ENCODE data around the gene LPIN2.
A peak's percentile ranks its signal among the peaks of the same experiment; 100 is the strongest.

Gene LPIN2

DNA sequence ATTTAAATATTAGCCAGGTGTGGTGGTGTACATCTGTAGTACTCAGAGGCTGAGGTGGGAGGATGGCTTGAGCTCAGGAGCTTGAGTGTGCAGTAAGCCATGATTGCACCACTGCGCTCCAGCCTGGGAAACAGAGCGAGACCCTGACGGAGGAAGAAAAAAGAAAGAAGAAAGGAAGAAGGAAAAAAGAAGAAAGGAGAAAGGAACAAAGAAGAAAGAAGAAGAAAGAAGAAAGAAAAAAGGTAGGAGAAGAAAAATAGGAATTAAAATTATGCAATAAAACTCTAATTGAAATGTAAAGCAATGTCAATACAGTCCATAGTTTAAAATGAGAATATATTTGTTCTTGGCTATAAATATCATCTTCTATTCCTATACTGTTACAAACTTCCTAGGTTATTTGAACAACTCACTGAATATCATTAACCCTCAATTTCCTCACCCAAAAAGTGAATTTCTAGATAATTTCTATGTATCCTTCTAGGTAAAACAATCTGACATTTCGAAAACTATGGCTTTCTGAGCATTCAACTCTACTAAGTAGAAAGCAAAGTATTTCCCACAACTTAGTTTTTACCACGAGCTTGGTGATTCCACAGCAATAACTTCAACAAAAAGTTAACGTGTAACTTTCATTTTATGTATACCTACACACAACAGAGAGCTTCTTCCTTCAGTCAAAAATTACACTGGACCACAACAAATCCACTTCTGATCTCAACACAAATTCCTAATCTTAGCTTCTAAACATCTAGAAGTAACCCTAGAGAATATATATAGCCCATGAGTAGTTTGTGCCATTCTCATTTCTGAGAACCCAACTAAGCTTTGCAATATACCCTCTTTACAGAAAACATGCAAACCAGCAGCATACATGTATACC, 19.7 kb downstream of the LPIN2 start:
- no peak for DNase-seq (ENCODE audit: low read depth)
- TF ChIP-seq, protein P1, sequence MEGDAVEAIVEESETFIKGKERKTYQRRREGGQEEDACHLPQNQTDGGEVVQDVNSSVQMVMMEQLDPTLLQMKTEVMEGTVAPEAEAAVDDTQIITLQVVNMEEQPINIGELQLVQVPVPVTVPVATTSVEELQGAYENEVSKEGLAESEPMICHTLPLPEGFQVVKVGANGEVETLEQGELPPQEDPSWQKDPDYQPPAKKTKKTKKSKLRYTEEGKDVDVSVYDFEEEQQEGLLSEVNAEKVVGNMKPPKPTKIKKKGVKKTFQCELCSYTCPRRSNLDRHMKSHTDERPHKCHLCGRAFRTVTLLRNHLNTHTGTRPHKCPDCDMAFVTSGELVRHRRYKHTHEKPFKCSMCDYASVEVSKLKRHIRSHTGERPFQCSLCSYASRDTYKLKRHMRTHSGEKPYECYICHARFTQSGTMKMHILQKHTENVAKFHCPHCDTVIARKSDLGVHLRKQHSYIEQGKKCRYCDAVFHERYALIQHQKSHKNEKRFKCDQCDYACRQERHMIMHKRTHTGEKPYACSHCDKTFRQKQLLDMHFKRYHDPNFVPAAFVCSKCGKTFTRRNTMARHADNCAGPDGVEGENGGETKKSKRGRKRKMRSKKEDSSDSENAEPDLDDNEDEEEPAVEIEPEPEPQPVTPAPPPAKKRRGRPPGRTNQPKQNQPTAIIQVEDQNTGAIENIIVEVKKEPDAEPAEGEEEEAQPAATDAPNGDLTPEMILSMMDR (conservative IDR thresholded peaks at IDR 0.05; ENCODE audit: low read length), result no peak
- no peak overlapping the region for H3K4me3 ChIP-seq (ENCODE audit: low read length)

DNA sequence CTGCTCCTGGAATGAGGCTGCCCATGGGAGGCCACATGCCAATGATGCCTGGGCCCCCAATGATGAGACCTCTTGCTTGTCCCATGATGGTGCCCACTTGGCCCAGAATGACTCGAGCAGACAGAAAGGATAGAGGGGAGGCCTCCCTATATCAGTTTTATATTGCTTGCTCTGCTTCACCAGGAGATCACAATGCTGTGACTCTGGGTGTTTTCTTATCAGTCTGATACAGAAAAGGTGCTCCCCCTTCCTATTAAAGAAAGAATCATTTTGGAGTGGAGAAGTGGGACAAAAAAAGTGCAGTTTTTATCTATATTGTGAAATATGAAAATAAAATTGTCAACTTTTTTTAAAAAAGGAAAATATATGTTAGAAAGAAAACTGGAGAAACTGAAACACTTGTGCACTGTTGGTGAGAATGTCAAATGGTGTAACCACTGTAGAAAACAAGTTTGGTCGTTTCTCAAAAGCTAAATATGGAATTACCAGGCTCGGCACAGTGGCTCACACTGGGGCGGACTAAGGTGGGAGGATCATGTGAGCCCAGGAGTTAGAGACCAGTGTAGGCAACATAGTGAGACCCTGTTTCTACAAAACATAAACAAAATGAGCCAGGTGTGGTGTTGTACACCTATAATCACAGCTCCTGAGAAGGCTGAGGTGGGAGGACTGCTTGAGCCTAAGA, 21.8 kb downstream of the LPIN2 start:
- DNase-seq (ENCODE audit: low read depth), result no peak
- TF ChIP-seq, protein P1 (conservative IDR thresholded peaks at IDR 0.05; ENCODE audit: low read length), result no peak
- no peak overlapping the region for H3K4me3 ChIP-seq (ENCODE audit: low read length)

DNA sequence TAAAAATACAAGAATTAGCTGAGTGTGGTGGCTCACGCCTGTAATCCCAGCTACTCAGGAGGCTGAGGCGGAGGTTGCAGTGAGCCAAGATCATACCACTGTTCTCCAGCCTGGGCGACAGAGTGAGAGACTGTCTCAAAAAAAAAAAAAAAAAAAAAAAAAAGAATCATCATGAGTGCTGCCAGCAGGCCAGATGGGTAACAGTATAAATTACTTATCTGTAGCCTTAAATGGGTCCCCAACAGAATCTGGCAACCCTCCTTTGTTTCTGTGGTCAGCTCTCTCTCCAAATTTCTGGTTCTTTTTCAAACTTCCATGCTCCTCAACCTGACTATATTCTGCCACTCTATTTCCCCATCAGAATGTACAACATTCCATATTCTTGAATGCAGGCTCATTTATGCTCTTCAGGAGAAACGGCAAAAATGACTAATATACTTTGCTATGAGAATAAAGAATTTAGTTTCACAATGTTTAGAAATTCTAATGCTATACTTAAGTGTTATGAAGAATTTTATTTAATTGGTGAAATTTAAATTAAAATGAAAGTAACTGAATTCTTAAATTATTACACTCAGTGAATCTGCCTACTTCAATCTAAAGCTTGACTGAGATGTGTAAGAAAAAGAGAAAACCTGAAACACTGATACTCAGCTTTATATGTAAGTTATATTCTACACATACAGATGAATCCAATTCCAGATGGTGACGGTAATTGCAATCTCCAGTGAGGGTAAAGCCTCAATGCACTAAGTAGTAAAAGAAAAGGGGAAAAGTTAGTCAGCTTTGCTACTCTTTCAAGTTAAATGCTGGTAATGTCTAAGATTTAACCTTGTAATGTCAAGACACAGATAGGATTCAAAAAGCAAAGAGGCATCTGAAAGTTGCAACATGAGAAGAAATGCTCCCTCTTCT, 24.8 kb downstream of the LPIN2 start:
- DNase-seq (ENCODE audit: low read depth), result peak; percentile 98
- peak overlapping the region; percentile 2; the same call in 1 of the 2 replicates for H3K4me3 ChIP-seq (ENCODE audit: low read length)
- TF ChIP-seq, protein P1 (conservative IDR thresholded peaks at IDR 0.05; ENCODE audit: low read length), result no peak

DNA sequence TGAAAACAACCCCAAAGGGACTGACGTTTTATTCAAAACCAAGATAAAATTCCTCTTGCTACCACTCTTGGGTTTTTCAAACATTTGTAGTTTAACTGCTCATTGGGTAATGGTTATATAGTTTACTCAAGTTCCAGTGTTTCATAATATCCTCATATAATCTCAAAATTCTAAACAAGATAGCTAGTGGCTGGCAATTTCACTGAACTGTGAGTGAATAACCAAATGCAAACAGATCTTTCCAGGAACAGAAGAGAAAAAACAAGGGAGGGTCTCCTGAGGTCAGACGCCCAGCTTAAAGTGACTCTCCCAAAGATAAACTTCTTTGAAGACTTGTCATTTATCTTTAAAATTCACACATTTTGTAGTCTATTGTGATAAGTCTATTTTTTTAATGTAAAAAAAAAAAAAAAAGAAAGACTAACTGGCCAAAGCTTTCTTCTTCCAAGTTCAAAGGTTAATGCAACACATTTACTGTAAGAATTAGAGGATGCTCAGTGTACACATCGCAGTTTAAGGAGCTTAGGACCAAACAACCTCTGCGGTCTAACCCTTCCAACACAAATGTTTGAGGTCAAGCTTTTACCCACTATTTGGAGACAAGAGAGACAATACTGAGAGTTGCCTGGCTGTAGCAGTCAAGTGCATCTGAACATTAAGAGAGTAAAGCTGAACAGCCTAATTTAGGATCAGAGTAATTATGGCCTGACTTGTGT, 26.6 kb downstream of the LPIN2 start:
- TF ChIP-seq, protein P1 (conservative IDR thresholded peaks at IDR 0.05; ENCODE audit: low read length), result no peak
- DNase-seq (ENCODE audit: low read depth), result no peak
- no peak overlapping the region for H3K4me3 ChIP-seq (ENCODE audit: low read length)

DNA sequence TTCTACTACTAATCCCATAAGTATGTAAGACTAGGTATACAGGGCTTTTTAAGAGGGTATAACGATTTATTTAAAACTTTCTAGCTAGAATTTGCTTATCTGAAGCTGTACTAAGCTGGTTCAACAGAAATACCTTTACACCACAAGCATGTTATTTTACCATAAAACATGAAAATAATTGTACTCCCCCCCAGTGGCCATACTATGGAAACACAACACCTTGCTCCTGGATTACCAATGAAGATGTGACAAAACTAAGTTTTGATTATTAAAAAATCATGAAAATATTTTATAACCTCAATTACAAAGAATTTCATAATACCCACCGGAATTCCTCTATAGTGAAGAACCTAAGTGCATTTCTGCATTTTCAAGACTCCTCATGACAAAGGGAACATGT, 27.3 kb downstream of the LPIN2 start:
- peak; percentile 40 for DNase-seq (ENCODE audit: low read depth)
- TF ChIP-seq, protein P1 (conservative IDR thresholded peaks at IDR 0.05; ENCODE audit: low read length), result peak; percentile 54
- no peak overlapping the region for H3K4me3 ChIP-seq (ENCODE audit: low read length)

DNA sequence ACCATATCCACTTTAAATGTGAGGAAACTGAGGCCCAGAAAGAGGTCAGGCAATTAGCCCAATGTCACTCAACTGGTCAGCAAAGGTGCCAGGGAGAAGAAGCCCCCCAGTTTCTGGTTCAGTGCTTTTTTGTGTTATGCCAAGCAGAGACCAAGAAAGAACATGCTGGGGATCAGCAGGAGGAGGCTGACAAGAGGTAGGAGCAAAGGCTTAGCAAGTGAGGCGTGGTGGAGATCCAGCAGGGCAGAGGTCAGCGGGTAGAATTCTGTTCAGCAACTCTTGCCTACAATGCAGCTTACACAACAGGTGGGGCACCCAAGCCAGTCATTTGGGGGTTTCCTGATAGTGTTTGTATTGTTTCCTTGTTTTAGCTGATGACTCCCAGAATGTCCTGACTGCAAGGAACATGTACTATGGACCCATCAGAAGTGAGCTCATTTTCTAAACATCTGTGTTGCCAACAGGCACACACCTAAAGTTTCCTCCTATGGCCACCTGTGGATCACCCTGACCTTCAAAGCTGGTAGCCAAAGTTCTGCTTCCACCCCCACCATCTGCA, 28.2 kb downstream of the LPIN2 start:
- TF ChIP-seq, protein P1 (conservative IDR thresholded peaks at IDR 0.05; ENCODE audit: low read length), result no peak
- H3K4me3 ChIP-seq (ENCODE audit: low read length), result no peak overlapping the region

More for the DNA sequence above, 28.2 kb downstream of the LPIN2 start:
- DNase-seq (ENCODE audit: low read depth), result no peak

Measured in AG10803 (cell line).